ENCODE results near the gene MAPKAPK2. TPM values are rescaled to one million over a fixed set of nuclear protein-coding genes. Genes with fewer than 3 reads are reported as not detected.

Gene MAPKAPK2
- total and polyA plus RNA-seq, 2 donors (not counting 1 experiment from before 2014, with no cell fraction given) = 60.3 to 85.8 TPM

DNA sequence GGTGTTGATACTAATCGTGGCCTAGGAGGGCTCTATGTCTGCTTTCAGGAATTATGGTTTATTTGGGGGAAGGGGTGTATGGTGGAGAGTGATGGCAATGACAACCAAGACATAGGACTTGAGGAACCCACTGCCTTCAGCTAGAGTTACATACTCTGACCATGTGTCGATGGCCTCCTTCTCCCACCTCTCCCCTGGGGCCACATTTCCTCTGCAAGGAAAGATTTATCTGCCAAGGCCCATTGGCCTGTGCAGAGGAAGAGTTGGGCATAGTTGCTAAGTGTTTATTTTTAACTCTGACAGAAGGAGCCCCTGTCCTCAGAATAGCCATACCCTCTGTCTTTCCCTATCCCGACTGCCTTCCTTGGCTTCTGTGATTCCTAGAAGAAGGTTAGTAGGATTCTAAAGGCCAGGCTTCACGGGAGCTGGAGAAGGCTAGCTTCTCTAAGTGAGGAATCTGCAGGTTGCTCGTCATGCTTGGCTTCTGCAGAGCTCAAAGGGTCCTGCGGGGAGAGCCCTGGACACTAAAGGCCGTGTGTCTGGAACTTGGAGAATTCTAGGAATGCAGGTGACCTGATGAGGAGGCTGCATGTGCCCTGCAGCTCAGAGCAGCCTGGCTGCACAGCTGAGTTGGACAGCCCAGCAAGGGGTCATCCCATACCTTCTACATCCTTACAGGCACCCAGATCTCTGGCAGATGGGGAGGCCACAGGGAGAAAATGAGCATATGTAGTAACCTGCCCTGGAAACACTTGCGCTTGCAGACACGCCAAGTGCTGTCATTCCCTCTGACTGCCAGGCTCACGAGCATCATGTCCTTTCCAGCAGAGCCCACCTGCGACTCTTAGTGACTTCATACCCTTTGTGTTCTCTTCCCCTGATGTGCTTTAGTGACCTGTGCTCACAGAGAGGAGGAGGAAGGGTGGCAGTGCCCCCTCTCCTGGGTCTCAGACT lies 9.7 kb downstream of the MAPKAPK2 start:
- WGBS (ENCODE audit: insufficient coverage) = 99% methylated on average over 7 of the region's 11 CpGs
- H3K27me3 ChIP-seq (replicated peaks in 1 of 4; ENCODE audit: control extremely low read depth in 1 of 4, control insufficient read depth in 3 of 4, insufficient read depth in 4 of 4, low read length in 3 of 4) = no peaks in the 10 kb centered on the region
- TF ChIP-seq EZH2 (IDR thresholded peaks at IDR 0.05; ENCODE audit: borderline replicate concordance, insufficient read depth, low read depth, low read length, poor library complexity, severe bottlenecking) = no peak
- TF ChIP-seq, protein P1, sequence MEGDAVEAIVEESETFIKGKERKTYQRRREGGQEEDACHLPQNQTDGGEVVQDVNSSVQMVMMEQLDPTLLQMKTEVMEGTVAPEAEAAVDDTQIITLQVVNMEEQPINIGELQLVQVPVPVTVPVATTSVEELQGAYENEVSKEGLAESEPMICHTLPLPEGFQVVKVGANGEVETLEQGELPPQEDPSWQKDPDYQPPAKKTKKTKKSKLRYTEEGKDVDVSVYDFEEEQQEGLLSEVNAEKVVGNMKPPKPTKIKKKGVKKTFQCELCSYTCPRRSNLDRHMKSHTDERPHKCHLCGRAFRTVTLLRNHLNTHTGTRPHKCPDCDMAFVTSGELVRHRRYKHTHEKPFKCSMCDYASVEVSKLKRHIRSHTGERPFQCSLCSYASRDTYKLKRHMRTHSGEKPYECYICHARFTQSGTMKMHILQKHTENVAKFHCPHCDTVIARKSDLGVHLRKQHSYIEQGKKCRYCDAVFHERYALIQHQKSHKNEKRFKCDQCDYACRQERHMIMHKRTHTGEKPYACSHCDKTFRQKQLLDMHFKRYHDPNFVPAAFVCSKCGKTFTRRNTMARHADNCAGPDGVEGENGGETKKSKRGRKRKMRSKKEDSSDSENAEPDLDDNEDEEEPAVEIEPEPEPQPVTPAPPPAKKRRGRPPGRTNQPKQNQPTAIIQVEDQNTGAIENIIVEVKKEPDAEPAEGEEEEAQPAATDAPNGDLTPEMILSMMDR (IDR thresholded peaks at IDR 0.05) = no peak
- H3K4me1 ChIP-seq (ENCODE audit: control insufficient read depth in 2 of 2, insufficient read depth in 2 of 2, low read length in 2 of 2) = peaks cover 38 to 40% of the 10 kb centered on the region in 2 donors
- no peak overlapping the region for H3K4me3 ChIP-seq (ENCODE audit: control extremely low read depth in 1 of 5, extremely low read depth in 1 of 5, insufficient read depth in 1 of 5, low read depth in 2 of 5, low read length in 4 of 5)
- peaks cover 98% of the 10 kb centered on the region for H3K79me2 ChIP-seq (ENCODE audit: control insufficient read depth, insufficient read depth, low read length)
- H3K4me1 Mint-ChIP-seq = peaks cover 88% of the 10 kb centered on the region
- peaks cover 3 to 40% of the 10 kb centered on the region in 2 experiments for H3K36me3 ChIP-seq (replicated peaks in 1 of 2; ENCODE audit: control extremely low read depth in 1 of 2, control insufficient read depth in 1 of 2, extremely low read depth in 1 of 2, insufficient read depth in 2 of 2, low read length in 1 of 2)
- no peak overlapping the region for H3K9ac ChIP-seq (ENCODE audit: low read length)
- no peaks in the 10 kb centered on the region for H3K9me3 ChIP-seq (ENCODE audit: control extremely low read depth in 1 of 3, control insufficient read depth in 2 of 3, insufficient read depth in 1 of 3, low read length in 2 of 3)
- H3K9me3 Mint-ChIP-seq (ENCODE audit: insufficient read depth) = no peaks in the 10 kb centered on the region
- no peak overlapping the region for H3K27ac ChIP-seq (ENCODE audit: low read length in 2 of 2)
- no peak for DNase-seq
- no peak overlapping the region for H3K4me3 Mint-ChIP-seq
- ChIA-PET POLR2A (interaction anchor here (0.6 kb wide), 1 partner anchor 35 kb away, joined by 3 read pairs; no protein-coding TSS in a partner anchor), CTCF (interaction anchor here (0.6 to 1.5 kb wide), 6 partner anchors 20 to 111 kb away, joined by 3 to 4 read pairs (median 3); no protein-coding TSS in a partner anchor)
- ATAC-seq (ENCODE audit: low read depth) = no peak
- peaks cover 99% of the 10 kb centered on the region for H4K20me1 ChIP-seq (ENCODE audit: control insufficient read depth, insufficient read depth, low read length, poor library complexity, severe bottlenecking)
- no peak overlapping the region for H3K4me2 ChIP-seq (replicated peaks; ENCODE audit: low read depth, low read length, poor library complexity, severe bottlenecking)
- intact Hi-C loops (cut with micrococcal nuclease) = no loop called here
- H3K27ac Mint-ChIP-seq = no peak overlapping the region
- H2AFZ ChIP-seq (ENCODE audit: insufficient read depth, low read depth, low read length, poor library complexity, severe bottlenecking) = no peak overlapping the region
- no peaks in the 10 kb centered on the region for H3K27me3 Mint-ChIP-seq

DNA sequence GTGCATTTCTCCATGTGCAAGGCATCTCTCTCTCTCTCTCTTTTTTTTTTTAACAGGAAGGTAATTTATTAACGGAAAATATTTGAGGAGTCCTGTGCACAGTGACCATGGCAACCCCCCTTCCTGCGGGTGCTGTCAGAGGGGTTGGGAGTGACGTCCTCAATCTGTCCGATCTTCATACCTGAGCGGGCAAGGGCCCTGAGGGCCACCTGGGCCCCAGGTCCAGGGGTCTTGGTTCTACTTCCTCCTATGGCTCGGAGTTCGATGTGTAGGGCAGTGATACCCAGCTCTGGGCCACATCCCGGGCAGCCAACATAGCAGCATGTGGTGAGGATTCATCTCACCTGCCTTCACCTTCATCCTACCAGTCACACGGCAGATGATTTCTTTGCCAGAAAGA lies 11.0 kb downstream of the MAPKAPK2 start:
- Histone ChIP-seq H3K9ac (ENCODE audit: low read length) (no peak overlapping the region), H4K20me1 (ENCODE audit: control insufficient read depth, insufficient read depth, low read length, poor library complexity, severe bottlenecking) (peaks cover 97% of the 10 kb centered on the region), H3K4me3 (ENCODE audit: control extremely low read depth in 1 of 5, extremely low read depth in 1 of 5, insufficient read depth in 1 of 5, low read depth in 2 of 5, low read length in 4 of 5) (no peak overlapping the region), H3K4me2 (replicated peaks; ENCODE audit: low read depth, low read length, poor library complexity, severe bottlenecking) (no peak overlapping the region), H3K36me3 (replicated peaks in 1 of 2; ENCODE audit: control extremely low read depth in 1 of 2, control insufficient read depth in 1 of 2, extremely low read depth in 1 of 2, insufficient read depth in 2 of 2, low read length in 1 of 2) (peaks cover 3 to 40% of the 10 kb centered on the region in 2 experiments), H3K4me1 (ENCODE audit: control insufficient read depth in 2 of 2, insufficient read depth in 2 of 2, low read length in 2 of 2) (peaks cover 36 to 37% of the 10 kb centered on the region in 2 donors), H2AFZ (ENCODE audit: insufficient read depth, low read depth, low read length, poor library complexity, severe bottlenecking) (no peak overlapping the region), H3K79me2 (ENCODE audit: control insufficient read depth, insufficient read depth, low read length) (peaks cover 98% of the 10 kb centered on the region), H3K27ac (ENCODE audit: low read length in 2 of 2) (no peak overlapping the region), H3K27me3 (replicated peaks in 1 of 4; ENCODE audit: control extremely low read depth in 1 of 4, control insufficient read depth in 3 of 4, insufficient read depth in 4 of 4, low read length in 3 of 4) (no peaks in the 10 kb centered on the region), H3K9me3 (ENCODE audit: control extremely low read depth in 1 of 3, control insufficient read depth in 2 of 3, insufficient read depth in 1 of 3, low read length in 2 of 3) (no peaks in the 10 kb centered on the region)
- Mint-ChIP-seq H3K27me3 (no peaks in the 10 kb centered on the region), H3K27ac (no peak overlapping the region), H3K9me3 (ENCODE audit: insufficient read depth) (no peaks in the 10 kb centered on the region), H3K4me1 (peaks cover 87% of the 10 kb centered on the region), H3K4me3 (no peak overlapping the region)
- ChIA-PET POLR2A (interaction anchor here (0.6 kb wide), 1 partner anchor 180 kb away, joined by 3 read pairs; no protein-coding TSS in a partner anchor), CTCF (no interaction called here)
- TF ChIP-seq, protein P1 (IDR thresholded peaks at IDR 0.05) = no peak
- no peak for TF ChIP-seq EZH2 (IDR thresholded peaks at IDR 0.05; ENCODE audit: borderline replicate concordance, insufficient read depth, low read depth, low read length, poor library complexity, severe bottlenecking)
- no peak for ATAC-seq (ENCODE audit: low read depth)
- DNase-seq = no peak
- WGBS (ENCODE audit: insufficient coverage) = 79% methylated on average over 4 of the region's 9 CpGs
- intact Hi-C loops (cut with micrococcal nuclease) = no loop called here
